Measurements from ENCODE around the gene FKBP14. TPM values are rescaled to one million over a fixed set of nuclear protein-coding genes. Genes with fewer than 3 reads are reported as not detected.
A peak's percentile ranks its signal among the peaks of the same experiment; 100 is the strongest.
"Not testable (repeated sequence)": the region's sequence is repeated elsewhere in the genome, so short reads cannot be mapped to it uniquely, and the experiment has no call there.

Gene FKBP14
- total RNA-seq, 1 donor from 2014 or later = 20.3 TPM

DNA sequence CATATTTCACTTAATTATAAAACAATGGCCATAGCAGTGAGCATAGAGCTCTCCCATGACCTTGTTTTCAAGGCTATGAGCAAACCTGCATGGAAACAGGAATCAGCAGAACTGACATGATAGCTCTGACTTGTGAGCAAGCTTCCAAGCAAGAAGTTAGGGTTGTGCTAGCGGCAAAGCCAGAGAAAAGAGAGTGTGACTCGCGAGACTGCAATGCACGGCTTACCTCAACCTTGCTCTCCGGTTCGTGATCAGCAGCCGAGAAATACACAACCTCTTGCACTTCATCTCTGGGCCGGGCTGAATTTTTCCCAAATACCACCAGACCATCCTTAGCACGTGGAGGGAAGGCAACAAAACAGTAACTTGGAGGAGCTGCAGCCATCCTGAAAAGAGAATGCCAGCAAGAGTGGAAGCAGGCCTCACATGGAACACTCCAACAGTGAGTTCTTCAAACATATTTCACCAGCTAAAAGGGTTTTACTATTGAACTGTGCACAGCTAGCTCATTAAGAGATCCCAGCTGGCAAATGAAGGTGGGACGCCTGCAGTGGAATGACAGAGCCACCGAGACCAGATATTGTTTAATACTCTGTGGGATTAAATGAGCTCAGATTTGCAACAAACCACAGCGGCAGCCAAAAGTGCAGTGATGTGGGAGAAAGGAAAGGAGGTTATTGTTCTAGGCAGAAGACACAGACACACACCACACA is 57.7 kb downstream of the FKBP14 start:
- Mint-ChIP-seq H3K4me3 (no peak overlapping the region), H3K36me3 (ENCODE audit: low read depth) (peaks cover 28% of the 10 kb centered on the region), H3K27me3 (ENCODE audit: low read depth) (no peaks in the 10 kb centered on the region), H3K27ac (ENCODE audit: unreplicated experiment) (no peak overlapping the region), H3K4me1 (peaks cover 32% of the 10 kb centered on the region), H3K9me3 (peaks cover 5% of the 10 kb centered on the region)
- no peak for DNase-seq (ENCODE audit: low read depth, low spot score)
- TF ChIP-seq, protein P1, sequence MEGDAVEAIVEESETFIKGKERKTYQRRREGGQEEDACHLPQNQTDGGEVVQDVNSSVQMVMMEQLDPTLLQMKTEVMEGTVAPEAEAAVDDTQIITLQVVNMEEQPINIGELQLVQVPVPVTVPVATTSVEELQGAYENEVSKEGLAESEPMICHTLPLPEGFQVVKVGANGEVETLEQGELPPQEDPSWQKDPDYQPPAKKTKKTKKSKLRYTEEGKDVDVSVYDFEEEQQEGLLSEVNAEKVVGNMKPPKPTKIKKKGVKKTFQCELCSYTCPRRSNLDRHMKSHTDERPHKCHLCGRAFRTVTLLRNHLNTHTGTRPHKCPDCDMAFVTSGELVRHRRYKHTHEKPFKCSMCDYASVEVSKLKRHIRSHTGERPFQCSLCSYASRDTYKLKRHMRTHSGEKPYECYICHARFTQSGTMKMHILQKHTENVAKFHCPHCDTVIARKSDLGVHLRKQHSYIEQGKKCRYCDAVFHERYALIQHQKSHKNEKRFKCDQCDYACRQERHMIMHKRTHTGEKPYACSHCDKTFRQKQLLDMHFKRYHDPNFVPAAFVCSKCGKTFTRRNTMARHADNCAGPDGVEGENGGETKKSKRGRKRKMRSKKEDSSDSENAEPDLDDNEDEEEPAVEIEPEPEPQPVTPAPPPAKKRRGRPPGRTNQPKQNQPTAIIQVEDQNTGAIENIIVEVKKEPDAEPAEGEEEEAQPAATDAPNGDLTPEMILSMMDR (conservative IDR thresholded peaks at IDR 0.05) = no peak

DNA sequence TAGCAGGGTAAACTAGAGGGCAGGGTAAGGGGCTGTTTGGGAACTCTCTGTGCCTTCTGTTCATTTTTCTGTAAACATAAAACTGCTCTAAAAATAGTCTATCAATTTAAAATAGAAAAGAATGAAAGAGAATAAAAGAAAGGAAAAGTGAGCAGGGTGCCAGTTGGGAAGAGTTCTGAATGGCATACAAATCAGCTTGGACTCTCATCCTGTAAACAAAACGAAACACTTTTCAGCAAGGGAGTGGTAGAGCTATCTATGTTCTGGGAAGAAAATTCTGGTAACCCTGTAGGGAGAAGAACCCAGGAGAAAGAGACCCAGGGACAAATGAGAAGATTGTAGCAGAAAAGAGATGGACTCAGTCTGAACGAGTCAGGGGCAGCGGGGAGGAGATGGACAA is 61.5 kb downstream of the FKBP14 start:
- H3K36me3 Mint-ChIP-seq (ENCODE audit: low read depth) = peaks cover 28% of the 10 kb centered on the region

DNA sequence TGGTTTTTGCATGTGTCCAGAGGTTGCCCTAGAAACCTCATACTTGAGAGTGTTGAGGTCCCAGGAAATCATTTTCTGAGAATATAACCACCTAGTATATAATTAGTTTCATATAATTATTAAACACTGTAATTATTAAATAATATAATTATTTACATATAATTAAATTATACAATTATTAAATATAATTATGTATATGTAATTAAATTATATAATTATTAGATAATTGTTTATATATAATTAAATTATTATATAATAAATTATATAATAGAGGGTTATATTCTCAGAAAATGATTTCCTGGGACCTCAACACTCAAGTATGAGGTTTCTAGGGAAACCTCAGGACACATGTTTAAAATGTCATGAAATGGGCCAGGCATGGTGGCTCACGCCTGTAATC is 64.5 kb downstream of the FKBP14 start:
- H3K9me3 Mint-ChIP-seq = peaks cover 3% of the 10 kb centered on the region

More for the DNA sequence above, 61.5 kb downstream of the FKBP14 start:
- Mint-ChIP-seq H3K27me3 (ENCODE audit: low read depth) (no peaks in the 10 kb centered on the region), H3K27ac (ENCODE audit: unreplicated experiment) (peak overlapping the region; percentile 17), H3K9me3 (no peaks in the 10 kb centered on the region), H3K4me3 (no peak overlapping the region), H3K4me1 (peaks cover 20% of the 10 kb centered on the region)
- no peak for DNase-seq (ENCODE audit: low read depth, low spot score)
- TF ChIP-seq, protein P1 (conservative IDR thresholded peaks at IDR 0.05) = no peak

DNA sequence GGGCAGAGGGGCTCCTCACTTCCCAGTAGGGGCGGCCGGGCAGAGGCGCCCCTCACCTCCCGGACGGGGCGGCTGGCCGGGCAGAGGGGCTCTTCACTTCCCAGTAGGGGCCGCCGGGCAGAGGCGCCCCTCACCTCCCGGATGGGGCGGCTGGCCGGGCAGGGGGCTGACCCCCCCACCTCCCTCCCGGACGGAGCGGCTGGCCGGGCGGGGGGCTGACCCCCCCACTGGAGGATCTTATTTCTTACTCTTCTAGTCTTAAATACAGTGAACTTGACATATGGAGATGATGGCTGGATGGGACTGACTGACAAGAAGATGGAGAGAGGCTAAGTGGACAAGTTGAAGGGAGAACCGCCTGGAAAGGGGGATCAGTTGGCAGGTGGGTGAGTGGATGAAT is 64.9 kb downstream of the FKBP14 start:
- not testable (repeated sequence) for H3K27ac Mint-ChIP-seq (ENCODE audit: unreplicated experiment); H3K27me3 Mint-ChIP-seq (ENCODE audit: low read depth); H3K9me3 Mint-ChIP-seq; H3K4me3 Mint-ChIP-seq; DNase-seq (ENCODE audit: low read depth, low spot score)
- peaks cover 23% of the 10 kb centered on the region for H3K36me3 Mint-ChIP-seq (ENCODE audit: low read depth)
- peaks cover 21% of the 10 kb centered on the region for H3K4me1 Mint-ChIP-seq

More for the DNA sequence above, 64.5 kb downstream of the FKBP14 start:
- Mint-ChIP-seq H3K4me3 (no peak overlapping the region), H3K36me3 (ENCODE audit: low read depth) (peaks cover 24% of the 10 kb centered on the region), H3K27me3 (ENCODE audit: low read depth) (no peaks in the 10 kb centered on the region), H3K4me1 (peaks cover 18% of the 10 kb centered on the region), H3K27ac (ENCODE audit: unreplicated experiment) (no peak overlapping the region)
- TF ChIP-seq, protein P1 (conservative IDR thresholded peaks at IDR 0.05) = no peak
- DNase-seq (ENCODE audit: low read depth, low spot score) = no peak

Other genes with a start within 250 kb of the FKBP14 start
- gene WIPF3, start 220.2 kb downstream of the FKBP14 start, total RNA-seq = 4.0 and 5.1 TPM in 2 replicates
- 76.8 and 79.4 TPM in 2 replicates for gene SCRN1, start 36.9 kb downstream of the FKBP14 start, total RNA-seq
- gene PLEKHA8, start 1.7 kb upstream of the FKBP14 start, total RNA-seq = 60.1 and 63.3 TPM in 2 replicates
- gene MTURN, start 108.3 kb upstream of the FKBP14 start, total RNA-seq = 6.6 and 6.8 TPM in 2 replicates